SK-N-SH (cell line): ENCODE results near the gene STAG3. TPM values are rescaled to one million over a fixed set of nuclear protein-coding genes. Genes with fewer than 3 reads are reported as not detected.

Source experiments
- CTCF ChIA-PET: fragments of 300-600, 350-600 bp; formaldehyde crosslinking; extraction: SDS; loops from one replicate; lab custom pipeline; 2021; lab: Yijun Ruan, JAX
- POLR2A ChIA-PET: fragments of 350-600 bp; sonication (Branson Sonifier 250); formaldehyde crosslinking; extraction: SDS; loops from one replicate; lab custom pipeline; 2020; ENCODE audit warnings: antibody characterized with exemption, inconsistent platforms; lab: Yijun Ruan, JAX
- DNase-seq: peaks from one replicate; pipeline ENCODE4 v3.0.0; 2012
- H2AFZ ChIP-seq: fragments of 200-600 bp; sonication (generic); 2 replicates; pipeline ENCODE4 v1.8.1; 2016; ENCODE audit warnings: antibody characterized with exemption, mild to moderate bottlenecking, low read depth
- H3F3A ChIP-seq: fragments of 200-600 bp; sonication (generic); replicated peaks from 2 replicates; pipeline ENCODE3; 2016; ENCODE audit warnings: antibody characterized with exemption, mild to moderate bottlenecking; ENCODE audit not compliant: insufficient read depth
- H3K27ac ChIP-seq, 2 experiments: fragments of 200-500 bp in 1 of 2; fragments of 200-600 bp in 1 of 2; sonication (Bioruptor generic) in 1 of 2; sonication (generic), shearing (Covaris generic) in 1 of 2; 2 replicates each; pipeline versions ENCODE4 v1.5.1 to v1.6.1; 2014 to 2016; ENCODE audit warnings: low read depth in 2 of 2, inconsistent platforms in 1 of 2, low read length in 1 of 2, mild to moderate bottlenecking in 1 of 2, mixed read lengths in 1 of 2
- H3K27me3 ChIP-seq: fragments of 200-600 bp; sonication (generic), shearing (Covaris generic); 2 replicates; pipeline ENCODE4 v1.6.1; 2016; ENCODE audit warnings: mixed run types; ENCODE audit not compliant: insufficient read depth
- H3K36me3 ChIP-seq, 2 experiments: fragments of 200-500 bp in 1 of 2; fragments of 200-600 bp in 1 of 2; sonication (Bioruptor generic) in 1 of 2; sonication (generic) in 1 of 2; replicated peaks in 1 of 2; 2 replicates each; pipeline versions ENCODE3 to v1.5.1; 2014 to 2016; ENCODE audit warnings: low read length in 1 of 2, mild to moderate bottlenecking in 1 of 2; ENCODE audit not compliant: insufficient read depth in 2 of 2, control insufficient read depth in 1 of 2
- H3K4me1 ChIP-seq, 2 experiments: fragments of 200-500 bp in 1 of 2; fragments of 200-600 bp in 1 of 2; sonication (Bioruptor generic) in 1 of 2; sonication (generic), shearing (Covaris generic) in 1 of 2; 2 replicates each; pipeline versions ENCODE4 v1.5.1 to v1.6.1; 2014 to 2016; ENCODE audit warnings: low read depth in 1 of 2, low read length in 1 of 2, mixed run types in 1 of 2; ENCODE audit not compliant: insufficient read depth in 2 of 2, control insufficient read depth in 1 of 2
- H3K4me2 ChIP-seq: fragments of 200-600 bp; sonication (generic), shearing (Covaris generic); 2 replicates; pipeline ENCODE4 v1.6.1; 2017; ENCODE audit warnings: mixed run types
- H3K4me3 ChIP-seq, 2 experiments: fragments of 200-500 bp in 1 of 2; fragments of 200-600 bp in 1 of 2; sonication (Bioruptor generic) in 1 of 2; sonication (generic), shearing (Covaris generic) in 1 of 2; 2 replicates each; pipeline versions ENCODE4 v1.5.1 to v1.8.1; 2014 to 2016; ENCODE audit warnings: low read depth in 2 of 2, inconsistent platforms in 1 of 2, low read length in 1 of 2, mild to moderate bottlenecking in 1 of 2, mixed read lengths in 1 of 2, moderate library complexity in 1 of 2
- H3K79me2 ChIP-seq: fragments of 200-600 bp; sonication (generic); 2 replicates; pipeline ENCODE4 v1.8.1; 2017; ENCODE audit warnings: mild to moderate bottlenecking; ENCODE audit not compliant: insufficient read depth
- H3K9ac ChIP-seq: fragments of 200-600 bp; sonication (generic); 2 replicates; pipeline ENCODE4 v1.6.1; 2017; ENCODE audit warnings: mixed run types
- H3K9me2 ChIP-seq: fragments of 200-600 bp; sonication (generic); 2 replicates; pipeline ENCODE4 v1.6.1; 2017; ENCODE audit warnings: mixed run types
- H3K9me3 ChIP-seq: fragments of 200-600 bp; sonication (generic); 2 replicates; pipeline ENCODE4 v1.6.1; 2017; ENCODE audit warnings: mixed run types, mild to moderate bottlenecking, moderate library complexity
- H4K20me1 ChIP-seq: fragments of 200-600 bp; sonication (generic); 2 replicates; pipeline ENCODE4 v1.6.1; 2017; ENCODE audit warnings: mild to moderate bottlenecking, mixed run types; ENCODE audit not compliant: insufficient read depth
- ELF1 ChIP-seq: IDR thresholded peaks from 2 replicates; pipeline ENCODE4 v1.4.0; 2012
- EZH2phosphoT487 ChIP-seq: fragments of 200-600 bp; sonication (generic); IDR thresholded peaks from 2 replicates; pipeline ENCODE4 v1.6.1; 2017; ENCODE audit warnings: low read depth, mixed run types, mild to moderate bottlenecking, antibody characterized with exemption, moderate library complexity, borderline replicate concordance
- GABPA ChIP-seq: IDR thresholded peaks from 2 replicates; pipeline ENCODE4 v1.4.0; 2012; ENCODE audit warnings: low read depth, mild to moderate bottlenecking
- IRF3 ChIP-seq: fragments of 150-350 bp; IDR thresholded peaks from 2 replicates; pipeline ENCODE4 v1.6.1; 2016; ENCODE audit warnings: mild to moderate bottlenecking, low read depth, low read length
- JUND ChIP-seq: IDR thresholded peaks from 2 replicates; pipeline ENCODE4 v1.4.0; 2012
- MEF2A ChIP-seq: IDR thresholded peaks from 2 replicates; pipeline ENCODE4 v1.4.0; 2012; ENCODE audit warnings: low read depth, borderline replicate concordance
- NFIC ChIP-seq: IDR thresholded peaks from 2 replicates; pipeline ENCODE4 v1.4.0; 2012; ENCODE audit warnings: borderline replicate concordance
- POLR2AphosphoS5 ChIP-seq: IDR thresholded peaks from 2 replicates; pipeline ENCODE4 v1.6.1; 2012; ENCODE audit warnings: low read depth, low read length
- RAD21 ChIP-seq: IDR thresholded peaks from 2 replicates; pipeline ENCODE4 v1.6.1; 2012; ENCODE audit warnings: mild to moderate bottlenecking, low read length
- RXRA ChIP-seq: IDR thresholded peaks from 2 replicates; pipeline ENCODE4 v1.4.0; 2012; ENCODE audit warnings: low read depth, mild to moderate bottlenecking, borderline replicate concordance
- SIN3A ChIP-seq: IDR thresholded peaks from 2 replicates; pipeline ENCODE4 v1.6.1; 2012; ENCODE audit warnings: low read depth, mild to moderate bottlenecking, low read length, moderate library complexity, borderline replicate concordance
- TAF1 ChIP-seq: IDR thresholded peaks from 2 replicates; pipeline ENCODE4 v1.6.1; 2012; ENCODE audit warnings: low read depth, mild to moderate bottlenecking, low read length, moderate library complexity, borderline replicate concordance
- TEAD4 ChIP-seq: IDR thresholded peaks from 2 replicates; pipeline ENCODE4 v1.4.0; 2012; ENCODE audit warnings: mild to moderate bottlenecking, borderline replicate concordance; ENCODE audit not compliant: insufficient read depth
- YY1 ChIP-seq: IDR thresholded peaks from 2 replicates; pipeline ENCODE4 v1.4.0; 2012; ENCODE audit warnings: low read depth, mild to moderate bottlenecking
- WGBS: methylation state at CpG from one replicate; pipeline ENCODE4 v1.1.6; 2017; ENCODE audit warnings: low lambda C conversion rate; 5-methylcytosine and 5-hydroxymethylcytosine counted together
- polyA plus RNA-seq, 3 experiments: library from polyadenylated mRNA; depleted of rRNA; stranded (reverse); fragments of >200 nt; gene quantifications; 2 replicates each; pipeline ENCODE4 v1.2.3, GENCODE V29; 2012
- TF ChIP-seq, protein P1 (sequence below): fragments of 200-600 bp; sonication (generic); IDR thresholded peaks from 2 replicates; pipeline ENCODE4 v1.6.1; 2017; ENCODE audit warnings: antibody characterized with exemption, mild to moderate bottlenecking, moderate library complexity
- TF ChIP-seq, protein P2 (sequence below): fragments of 150-350 bp; IDR thresholded peaks from 2 replicates; pipeline ENCODE4 v1.6.1; 2017; ENCODE audit warnings: antibody characterized with exemption, low read length, low read depth, borderline replicate concordance
- TF ChIP-seq, protein P3 (sequence below): IDR thresholded peaks from 2 replicates; pipeline ENCODE4 v1.6.1; 2012; ENCODE audit warnings: mild to moderate bottlenecking, low read depth, low read length, moderate library complexity
- TF ChIP-seq, protein P4 (sequence below): IDR thresholded peaks from 2 replicates; pipeline ENCODE4 v1.4.0; 2012; ENCODE audit warnings: low read depth

STAG3 gene
- polyA plus RNA-seq, 1 of the 3 experiments (the other 2 are of a cell fraction): 0.10 TPM

- no peak overlapping the region for H3K4me2 ChIP-seq
- ChIA-PET CTCF (interaction anchor here (0.7 to 2.1 kb wide), 3 partner anchors 37 to 238 kb away, joined by 3 to 5 read pairs (median 3); no protein-coding TSS in a partner anchor), POLR2A (interaction anchor here (1.1 kb wide), 1 partner anchor 11 kb away, joined by 4 read pairs; the partner anchor contains the start of gene TRAPPC14)
- H3K4me1 ChIP-seq: peaks cover 0 to 18% of the 10 kb centered on the region in 2 experiments; a peak in 1 of 4 replicates
- H3F3A ChIP-seq: peaks cover 18% of the 10 kb centered on the region
- H4K20me1 ChIP-seq: no peaks in the 10 kb centered on the region
- no peaks in the 10 kb centered on the region for H3K9me3 ChIP-seq
- peaks cover 3 to 15% of the 10 kb centered on the region in 2 experiments for H3K36me3 ChIP-seq
- WGBS: 91% methylated on average over 11 of the region's 11 CpGs
- no peak overlapping the region for H3K9ac ChIP-seq
- no peaks in the 10 kb centered on the region for H3K27me3 ChIP-seq
- H2AFZ ChIP-seq: no peak overlapping the region
- no peak overlapping the region for H3K27ac ChIP-seq
- TF ChIP-seq EZH2phosphoT487 (no peak), TEAD4 (no peak), IRF3 (no peak), RXRA (no peak), YY1 (no peak), RAD21 (no peak), GABPA (no peak), MEF2A (no peak), POLR2AphosphoS5 (no peak), JUND (no peak), ELF1 (no peak), TAF1 (no peak), NFIC (no peak), SIN3A (no peak)
- TF ChIP-seq, protein P1, sequence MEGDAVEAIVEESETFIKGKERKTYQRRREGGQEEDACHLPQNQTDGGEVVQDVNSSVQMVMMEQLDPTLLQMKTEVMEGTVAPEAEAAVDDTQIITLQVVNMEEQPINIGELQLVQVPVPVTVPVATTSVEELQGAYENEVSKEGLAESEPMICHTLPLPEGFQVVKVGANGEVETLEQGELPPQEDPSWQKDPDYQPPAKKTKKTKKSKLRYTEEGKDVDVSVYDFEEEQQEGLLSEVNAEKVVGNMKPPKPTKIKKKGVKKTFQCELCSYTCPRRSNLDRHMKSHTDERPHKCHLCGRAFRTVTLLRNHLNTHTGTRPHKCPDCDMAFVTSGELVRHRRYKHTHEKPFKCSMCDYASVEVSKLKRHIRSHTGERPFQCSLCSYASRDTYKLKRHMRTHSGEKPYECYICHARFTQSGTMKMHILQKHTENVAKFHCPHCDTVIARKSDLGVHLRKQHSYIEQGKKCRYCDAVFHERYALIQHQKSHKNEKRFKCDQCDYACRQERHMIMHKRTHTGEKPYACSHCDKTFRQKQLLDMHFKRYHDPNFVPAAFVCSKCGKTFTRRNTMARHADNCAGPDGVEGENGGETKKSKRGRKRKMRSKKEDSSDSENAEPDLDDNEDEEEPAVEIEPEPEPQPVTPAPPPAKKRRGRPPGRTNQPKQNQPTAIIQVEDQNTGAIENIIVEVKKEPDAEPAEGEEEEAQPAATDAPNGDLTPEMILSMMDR: no peak
- TF ChIP-seq, protein P2, sequence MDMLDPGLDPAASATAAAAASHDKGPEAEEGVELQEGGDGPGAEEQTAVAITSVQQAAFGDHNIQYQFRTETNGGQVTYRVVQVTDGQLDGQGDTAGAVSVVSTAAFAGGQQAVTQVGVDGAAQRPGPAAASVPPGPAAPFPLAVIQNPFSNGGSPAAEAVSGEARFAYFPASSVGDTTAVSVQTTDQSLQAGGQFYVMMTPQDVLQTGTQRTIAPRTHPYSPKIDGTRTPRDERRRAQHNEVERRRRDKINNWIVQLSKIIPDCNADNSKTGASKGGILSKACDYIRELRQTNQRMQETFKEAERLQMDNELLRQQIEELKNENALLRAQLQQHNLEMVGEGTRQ: no peak
- TF ChIP-seq, protein P3, sequence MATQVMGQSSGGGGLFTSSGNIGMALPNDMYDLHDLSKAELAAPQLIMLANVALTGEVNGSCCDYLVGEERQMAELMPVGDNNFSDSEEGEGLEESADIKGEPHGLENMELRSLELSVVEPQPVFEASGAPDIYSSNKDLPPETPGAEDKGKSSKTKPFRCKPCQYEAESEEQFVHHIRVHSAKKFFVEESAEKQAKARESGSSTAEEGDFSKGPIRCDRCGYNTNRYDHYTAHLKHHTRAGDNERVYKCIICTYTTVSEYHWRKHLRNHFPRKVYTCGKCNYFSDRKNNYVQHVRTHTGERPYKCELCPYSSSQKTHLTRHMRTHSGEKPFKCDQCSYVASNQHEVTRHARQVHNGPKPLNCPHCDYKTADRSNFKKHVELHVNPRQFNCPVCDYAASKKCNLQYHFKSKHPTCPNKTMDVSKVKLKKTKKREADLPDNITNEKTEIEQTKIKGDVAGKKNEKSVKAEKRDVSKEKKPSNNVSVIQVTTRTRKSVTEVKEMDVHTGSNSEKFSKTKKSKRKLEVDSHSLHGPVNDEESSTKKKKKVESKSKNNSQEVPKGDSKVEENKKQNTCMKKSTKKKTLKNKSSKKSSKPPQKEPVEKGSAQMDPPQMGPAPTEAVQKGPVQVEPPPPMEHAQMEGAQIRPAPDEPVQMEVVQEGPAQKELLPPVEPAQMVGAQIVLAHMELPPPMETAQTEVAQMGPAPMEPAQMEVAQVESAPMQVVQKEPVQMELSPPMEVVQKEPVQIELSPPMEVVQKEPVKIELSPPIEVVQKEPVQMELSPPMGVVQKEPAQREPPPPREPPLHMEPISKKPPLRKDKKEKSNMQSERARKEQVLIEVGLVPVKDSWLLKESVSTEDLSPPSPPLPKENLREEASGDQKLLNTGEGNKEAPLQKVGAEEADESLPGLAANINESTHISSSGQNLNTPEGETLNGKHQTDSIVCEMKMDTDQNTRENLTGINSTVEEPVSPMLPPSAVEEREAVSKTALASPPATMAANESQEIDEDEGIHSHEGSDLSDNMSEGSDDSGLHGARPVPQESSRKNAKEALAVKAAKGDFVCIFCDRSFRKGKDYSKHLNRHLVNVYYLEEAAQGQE: no peak
- TF ChIP-seq, protein P4, sequence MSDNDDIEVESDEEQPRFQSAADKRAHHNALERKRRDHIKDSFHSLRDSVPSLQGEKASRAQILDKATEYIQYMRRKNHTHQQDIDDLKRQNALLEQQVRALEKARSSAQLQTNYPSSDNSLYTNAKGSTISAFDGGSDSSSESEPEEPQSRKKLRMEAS: no peak
- no peaks in the 10 kb centered on the region for H3K9me2 ChIP-seq
- no peaks in the 10 kb centered on the region for H3K79me2 ChIP-seq
- DNase-seq: peak; percentile 32
- H3K4me3 ChIP-seq: no peak overlapping the region
Observed at GRCh38 chr7:100169147-100169850, 8.4 kb upstream of the STAG3 start.
